HG03520 (cell line): Measurements from ENCODE around the gene OVCA2.

Experiments used
- ATAC-seq: cut with Tn5 transposase; IDR thresholded peaks from one replicate; pipeline ENCODE4 v1.9.1; 2021; ENCODE audit warnings: mild to moderate bottlenecking, moderate library complexity; ENCODE audit not compliant: unreplicated experiment

OVCA2 gene

DNA sequence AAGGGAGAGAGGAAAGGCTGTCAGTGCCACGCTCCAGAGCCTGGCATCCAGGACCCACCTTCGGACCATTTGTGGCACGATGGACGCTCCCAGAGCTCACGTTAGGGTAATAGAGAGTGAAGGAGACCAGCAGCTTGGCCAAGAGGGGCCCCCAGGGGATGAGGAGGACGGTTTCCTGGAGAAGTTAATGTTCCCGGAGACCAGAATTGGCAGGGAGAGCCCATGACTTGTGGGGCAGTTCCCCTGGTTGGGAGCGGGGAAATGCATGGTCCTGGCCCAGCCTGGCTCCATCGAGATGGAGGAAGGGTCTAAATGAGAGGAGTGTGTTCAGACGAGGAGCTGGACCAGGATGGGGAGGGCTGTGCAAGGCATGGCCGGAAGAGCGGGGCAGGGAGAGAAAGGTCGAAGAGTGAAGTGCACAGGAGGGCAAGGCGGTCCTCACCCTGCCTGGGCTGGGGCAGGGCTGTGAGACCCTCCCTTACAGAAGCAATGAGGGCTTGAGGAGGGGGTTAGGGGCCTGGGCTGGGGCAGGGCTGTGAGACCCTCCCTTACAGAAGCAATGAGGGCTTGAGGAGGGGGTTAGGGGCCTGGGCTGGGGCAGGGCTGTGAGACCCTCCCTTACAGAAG lies 10.2 kb downstream of the OVCA2 start:
- no peak for ATAC-seq

- no peak for ATAC-seq
Observed at GRCh38 chr17:2053380-2054261, 11.8 kb downstream of the OVCA2 start.

- no peak for ATAC-seq
Observed at GRCh38 chr17:2054262-2054511, 12.4 kb downstream of the OVCA2 start.

- peak; percentile 35 for ATAC-seq
Observed at GRCh38 chr17:2054512-2055291, 12.9 kb downstream of the OVCA2 start, which contains the start of gene HIC1. Gene HIC1 (plus strand): TSS chr17:2055103. CDS start chr17:2056691, 1,588 bp downstream.

DNA sequence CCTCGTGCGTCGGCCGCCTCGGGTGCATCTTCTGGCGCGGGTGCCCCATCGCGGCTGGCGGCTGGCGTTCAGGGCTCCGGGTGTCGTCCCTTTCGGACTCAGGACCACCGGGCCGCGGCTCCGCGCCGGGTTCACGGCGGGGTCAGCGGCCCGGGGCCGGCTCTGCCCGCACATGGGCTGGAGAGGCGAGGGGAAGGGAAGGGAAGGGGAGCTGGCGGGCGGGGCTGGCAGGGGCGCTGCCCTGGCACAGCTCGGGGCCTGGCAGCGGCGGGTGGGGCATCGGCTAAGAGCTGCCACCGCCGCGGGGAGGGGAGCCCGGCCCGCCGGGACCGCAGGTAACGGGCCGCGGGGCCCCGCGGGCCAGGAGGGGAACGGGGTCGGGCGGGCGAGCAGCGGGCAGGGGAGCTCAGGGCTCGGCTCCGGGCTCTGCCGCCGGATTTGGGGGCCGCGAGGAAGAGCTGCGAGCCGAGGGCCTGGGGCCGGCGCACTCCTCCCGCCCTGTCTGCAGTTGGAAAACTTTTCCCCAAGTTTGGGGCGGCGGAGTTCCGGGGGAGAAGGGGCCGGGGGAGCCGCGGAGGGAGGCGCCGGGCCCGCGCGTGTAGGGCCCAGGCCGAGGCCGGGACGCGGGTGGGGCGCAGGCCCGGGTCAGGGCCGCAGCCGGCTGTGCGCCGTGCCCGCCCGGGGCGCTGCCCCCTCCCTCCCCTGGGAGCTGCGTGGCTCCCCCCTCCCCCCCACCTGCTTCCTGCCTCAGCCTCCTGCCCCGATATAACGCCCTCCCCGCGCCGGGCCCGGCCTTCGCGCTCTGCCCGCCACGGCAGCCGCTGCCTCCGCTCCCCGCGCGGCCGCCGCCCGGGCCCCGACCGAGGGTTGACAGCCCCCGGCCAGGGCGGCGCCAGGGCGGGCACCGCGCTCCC lies 13.7 kb downstream of the OVCA2 start:
- peak; percentile 3 for ATAC-seq

DNA sequence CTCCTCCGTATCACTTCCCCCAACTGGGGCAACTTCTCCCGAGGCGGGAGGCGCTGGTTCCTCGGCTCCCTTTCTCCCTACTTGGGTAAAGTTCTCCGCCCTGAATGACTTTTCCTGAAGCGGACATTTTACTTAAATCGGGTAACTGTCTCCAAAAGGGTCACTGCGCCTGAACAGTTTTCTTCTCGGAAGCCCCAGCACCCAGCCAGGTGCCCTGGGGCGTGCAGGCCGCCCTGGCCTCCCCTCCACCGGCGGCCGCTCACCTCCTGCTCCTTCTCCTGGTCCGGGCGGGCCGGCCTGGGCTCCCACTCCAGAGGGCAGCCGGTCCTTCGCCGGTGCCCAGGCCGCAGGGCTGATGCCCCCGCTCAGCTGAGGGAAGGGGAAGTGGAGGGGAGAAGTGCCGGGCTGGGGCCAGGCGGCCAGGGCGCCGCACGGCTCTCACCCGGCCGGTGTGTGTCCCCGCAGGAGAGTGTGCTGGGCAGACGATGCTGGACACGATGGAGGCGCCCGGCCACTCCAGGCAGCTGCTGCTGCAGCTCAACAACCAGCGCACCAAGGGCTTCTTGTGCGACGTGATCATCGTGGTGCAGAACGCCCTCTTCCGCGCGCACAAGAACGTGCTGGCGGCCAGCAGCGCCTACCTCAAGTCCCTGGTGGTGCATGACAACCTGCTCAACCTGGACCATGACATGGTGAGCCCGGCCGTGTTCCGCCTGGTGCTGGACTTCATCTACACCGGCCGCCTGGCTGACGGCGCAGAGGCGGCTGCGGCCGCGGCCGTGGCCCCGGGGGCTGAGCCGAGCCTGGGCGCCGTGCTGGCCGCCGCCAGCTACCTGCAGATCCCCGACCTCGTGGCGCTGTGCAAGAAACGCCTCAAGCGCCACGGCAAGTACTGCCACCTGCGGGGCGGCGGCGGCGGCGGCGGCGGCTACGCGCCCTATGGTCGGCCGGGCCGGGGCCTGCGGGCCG lies 14.7 kb downstream of the OVCA2 start:
- ATAC-seq: no peak

GRCh38 chr17:2057175-2057759 lies 15.4 kb downstream of the OVCA2 start:
- no peak for ATAC-seq

- ATAC-seq: no peak
Observed at GRCh38 chr17:2057760-2058585, 16.2 kb downstream of the OVCA2 start.

DNA sequence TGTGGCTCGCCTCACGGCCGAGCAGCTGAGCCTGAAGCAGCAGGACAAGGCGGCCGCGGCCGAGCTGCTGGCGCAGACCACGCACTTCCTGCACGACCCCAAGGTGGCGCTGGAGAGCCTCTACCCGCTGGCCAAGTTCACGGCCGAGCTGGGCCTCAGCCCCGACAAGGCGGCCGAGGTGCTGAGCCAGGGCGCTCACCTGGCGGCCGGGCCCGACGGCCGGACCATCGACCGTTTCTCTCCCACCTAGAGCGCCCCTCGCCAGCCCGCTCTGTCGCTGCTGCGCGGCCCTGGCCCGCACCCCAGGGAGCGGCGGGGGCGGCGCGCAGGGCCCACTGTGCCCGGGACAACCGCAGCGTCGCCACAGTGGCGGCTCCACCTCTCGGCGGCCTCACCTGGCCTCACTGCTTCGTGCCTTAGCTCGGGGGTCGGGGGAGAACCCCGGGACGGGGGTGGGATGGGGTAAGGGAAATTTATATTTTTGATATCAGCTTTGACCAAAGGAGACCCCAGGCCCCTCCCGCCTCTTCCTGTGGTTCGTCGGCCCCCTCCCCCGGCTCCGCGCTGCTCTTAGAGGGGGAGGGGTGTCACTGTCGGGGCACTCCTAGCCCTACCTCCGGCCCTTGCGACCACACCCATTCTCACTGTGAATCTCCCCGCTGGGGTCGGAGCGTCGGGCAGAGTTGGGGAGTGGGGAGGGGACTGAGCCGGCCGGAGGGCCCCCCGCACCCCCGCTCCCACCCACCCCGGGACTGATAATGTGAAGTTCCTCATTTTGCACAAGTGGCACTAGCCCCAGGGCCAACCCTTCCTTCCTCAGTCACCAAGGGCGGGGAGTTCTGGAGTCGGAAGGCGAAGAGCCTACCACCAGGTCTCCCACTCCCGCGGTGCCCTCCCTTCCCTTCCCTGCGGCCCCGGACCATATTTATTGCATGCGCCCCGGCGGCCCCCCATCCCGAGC lies 17.0 kb downstream of the OVCA2 start:
- ATAC-seq: no peak

GRCh38 chr17:2059547-2060384 lies 17.9 kb downstream of the OVCA2 start:
- ATAC-seq: no peak

GRCh38 chr17:2060385-2060658 lies 18.5 kb downstream of the OVCA2 start:
- no peak for ATAC-seq

- no peak for ATAC-seq
Observed at GRCh38 chr17:2060681-2061440, 19.0 kb downstream of the OVCA2 start.

DNA sequence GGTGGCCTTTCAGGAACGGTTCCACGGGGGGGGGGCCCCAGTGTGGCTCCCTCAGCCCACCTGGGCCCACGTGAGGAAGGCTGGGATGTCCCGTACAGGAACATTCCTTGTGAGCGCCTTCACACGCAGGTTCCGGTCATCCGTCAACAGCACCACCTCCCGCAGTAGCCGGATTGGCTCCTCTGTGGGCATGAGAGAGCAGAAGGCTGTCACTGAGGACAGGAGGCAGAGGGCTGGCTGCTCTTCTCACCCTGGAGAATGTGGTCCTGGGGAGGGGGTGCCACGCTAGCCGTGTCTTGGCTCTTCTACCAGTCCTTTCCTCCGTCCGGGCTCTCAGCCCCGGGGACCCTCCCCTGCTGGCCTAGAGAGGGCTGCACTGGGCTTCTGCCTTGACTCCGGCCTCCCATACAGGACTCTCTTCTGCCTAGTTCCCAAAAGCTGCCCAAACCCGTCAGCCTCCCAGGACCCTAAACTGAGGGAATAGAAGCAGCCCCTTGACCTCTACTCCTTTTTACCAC lies 19.7 kb downstream of the OVCA2 start:
- ATAC-seq: no peak

DNA sequence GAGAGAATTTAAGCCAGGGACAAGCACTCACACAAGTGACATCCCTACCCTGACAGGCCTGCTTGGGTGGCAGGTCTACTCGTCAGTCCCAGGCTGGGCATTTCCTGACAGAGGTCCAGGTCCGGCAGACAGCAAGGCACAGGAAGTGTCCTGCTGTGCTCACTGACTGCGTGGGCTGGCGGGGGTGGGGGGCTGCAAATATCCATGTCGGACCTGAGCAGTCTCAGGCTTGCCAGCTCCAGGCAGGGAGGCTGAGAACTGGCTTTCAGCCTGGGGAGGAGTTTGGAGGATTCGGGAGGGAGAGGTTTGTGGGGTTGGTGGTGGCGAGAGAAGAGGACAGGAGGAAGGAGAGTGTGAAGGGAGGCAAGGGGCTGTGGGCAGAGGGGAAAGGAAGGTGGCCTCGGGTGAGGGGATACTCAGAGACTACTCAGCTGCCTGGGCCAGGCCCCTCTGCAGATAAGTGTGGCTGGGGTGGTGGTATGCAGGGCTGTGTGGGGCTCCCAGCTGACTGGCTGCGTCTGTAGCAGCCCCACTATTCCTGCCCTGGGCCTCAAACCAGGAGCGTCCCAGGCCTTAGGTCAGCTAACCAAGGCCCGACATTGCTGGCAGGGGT lies 20.9 kb downstream of the OVCA2 start:
- ATAC-seq: no peak
